Measurements from ENCODE around the gene ODR4. TPM values are rescaled to one million over a fixed set of nuclear protein-coding genes. Genes with fewer than 3 reads are reported as not detected.

ODR4 gene
- total and polyA plus RNA-seq, 4 donors = 10.3 to 29.3 (median 16.7) TPM

DNA sequence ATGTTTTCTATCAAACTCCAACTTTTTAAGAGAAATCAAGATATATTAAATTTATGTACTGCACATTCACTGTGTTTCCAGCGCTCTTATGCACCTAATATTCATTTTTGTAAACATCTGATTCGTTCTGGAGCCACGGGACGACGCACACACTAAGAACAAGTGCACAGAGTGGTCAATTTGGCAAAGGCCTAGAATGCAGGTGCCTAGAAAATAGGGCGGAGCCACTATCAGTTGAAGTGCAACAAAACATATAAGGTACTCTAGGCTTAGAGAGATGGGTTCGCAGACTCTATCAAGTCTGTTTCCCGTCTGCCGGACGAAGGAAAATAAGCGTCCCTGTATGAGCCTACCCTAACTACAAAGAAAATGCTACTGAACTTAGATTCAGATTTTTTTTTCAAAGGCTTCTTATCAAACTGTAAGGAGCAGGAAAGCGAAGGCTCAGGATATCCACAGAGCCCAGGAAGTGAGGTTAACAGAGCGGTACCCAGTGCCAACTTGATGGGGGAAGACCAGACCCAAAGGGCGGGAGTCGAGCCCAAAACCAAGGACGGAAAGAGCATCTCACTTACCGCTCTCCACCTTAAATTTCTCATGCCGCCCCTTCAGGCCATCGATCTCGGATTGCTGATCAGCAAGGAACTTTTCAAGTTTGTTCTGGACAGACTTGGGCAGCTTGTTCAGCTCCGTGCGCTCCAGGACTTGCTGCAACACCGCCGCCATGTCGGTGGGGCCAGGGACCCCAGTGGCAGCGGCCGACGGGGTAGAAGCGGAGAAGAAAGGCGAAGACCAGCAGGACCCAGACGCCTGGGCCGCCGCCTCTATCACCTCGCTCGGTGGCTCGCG, 1.1 kb upstream of the ODR4 start:
- Histone ChIP-seq H3K9me3 (ENCODE audit: control insufficient read depth in 4 of 4, insufficient read depth in 3 of 4, low read length in 3 of 4) (no peaks in the 10 kb centered on the region), H3K4me1 (ENCODE audit: control insufficient read depth in 5 of 5, insufficient read depth in 5 of 5, low read length in 5 of 5) (peaks cover 0 to 25% (median 5%) of the 10 kb centered on the region in 5 donors), H3K9ac (ENCODE audit: insufficient read depth in 1 of 2, low read length in 2 of 2) (peak overlapping the region; percentile 83 to 95), H3K27me3 (ENCODE audit: control insufficient read depth in 3 of 3, insufficient read depth in 3 of 3, low read length in 2 of 3) (no peaks in the 10 kb centered on the region), H3K36me3 (ENCODE audit: control insufficient read depth in 4 of 4, insufficient read depth in 4 of 4, low read length in 4 of 4) (peaks cover 0 to 11% (median 5%) of the 10 kb centered on the region in 4 donors), H3K4me3 (peak overlapping the region; percentile 76), H3K27ac (ENCODE audit: low read depth in 1 of 2, low read length in 1 of 2) (peak overlapping the region; percentile 87 to 97)
- TF ChIP-seq, protein P1, sequence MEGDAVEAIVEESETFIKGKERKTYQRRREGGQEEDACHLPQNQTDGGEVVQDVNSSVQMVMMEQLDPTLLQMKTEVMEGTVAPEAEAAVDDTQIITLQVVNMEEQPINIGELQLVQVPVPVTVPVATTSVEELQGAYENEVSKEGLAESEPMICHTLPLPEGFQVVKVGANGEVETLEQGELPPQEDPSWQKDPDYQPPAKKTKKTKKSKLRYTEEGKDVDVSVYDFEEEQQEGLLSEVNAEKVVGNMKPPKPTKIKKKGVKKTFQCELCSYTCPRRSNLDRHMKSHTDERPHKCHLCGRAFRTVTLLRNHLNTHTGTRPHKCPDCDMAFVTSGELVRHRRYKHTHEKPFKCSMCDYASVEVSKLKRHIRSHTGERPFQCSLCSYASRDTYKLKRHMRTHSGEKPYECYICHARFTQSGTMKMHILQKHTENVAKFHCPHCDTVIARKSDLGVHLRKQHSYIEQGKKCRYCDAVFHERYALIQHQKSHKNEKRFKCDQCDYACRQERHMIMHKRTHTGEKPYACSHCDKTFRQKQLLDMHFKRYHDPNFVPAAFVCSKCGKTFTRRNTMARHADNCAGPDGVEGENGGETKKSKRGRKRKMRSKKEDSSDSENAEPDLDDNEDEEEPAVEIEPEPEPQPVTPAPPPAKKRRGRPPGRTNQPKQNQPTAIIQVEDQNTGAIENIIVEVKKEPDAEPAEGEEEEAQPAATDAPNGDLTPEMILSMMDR (IDR thresholded peaks at IDR 0.05; ENCODE audit: control extremely low read depth, extremely low read depth) = no peak
- WGBS, 2 donors = 0% methylated on average over 33 to 37 of the region's 37 CpGs
- ATAC-seq (ENCODE audit: insufficient read depth, low FRiP score) (no peak), DNase-seq (peak in 1 of 3 donors; percentile 64)

DNA sequence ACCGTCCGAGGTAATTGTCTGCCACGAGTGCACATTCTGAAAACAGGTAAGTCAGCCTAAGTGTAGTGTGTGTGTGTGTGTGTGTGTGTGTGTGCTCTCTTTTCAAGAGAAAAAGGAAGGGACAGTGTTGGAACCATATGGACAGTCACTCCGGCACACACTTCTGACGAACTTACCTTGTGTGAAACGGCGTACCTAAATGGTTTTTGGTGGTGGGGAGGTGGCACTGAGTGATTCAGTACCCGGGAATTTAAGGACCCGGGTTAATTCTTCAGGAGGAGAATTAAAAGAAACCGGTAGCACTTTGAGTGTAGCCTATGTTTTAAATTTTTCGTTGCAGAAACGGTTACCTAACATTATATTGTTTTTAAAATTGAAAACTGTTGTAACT, 286 bp downstream of the ODR4 start:
- no peaks in the 10 kb centered on the region for H3K9me3 ChIP-seq (ENCODE audit: control insufficient read depth in 4 of 4, insufficient read depth in 3 of 4, low read length in 3 of 4)
- peak overlapping the region; percentile 96 to 98 for H3K9ac ChIP-seq (ENCODE audit: insufficient read depth in 1 of 2, low read length in 2 of 2)
- peak overlapping the region; percentile 93 to 97 for H3K27ac ChIP-seq (ENCODE audit: low read depth in 1 of 2, low read length in 1 of 2)
- DNase-seq = no peak
- no peaks in the 10 kb centered on the region for H3K27me3 ChIP-seq (ENCODE audit: control insufficient read depth in 3 of 3, insufficient read depth in 3 of 3, low read length in 2 of 3)
- WGBS, 2 donors = 0 to 1% methylated on average over 12 of the region's 12 CpGs
- TF ChIP-seq, protein P1 (IDR thresholded peaks at IDR 0.05; ENCODE audit: control extremely low read depth, extremely low read depth) = no peak
- peaks cover 0 to 25% (median 5%) of the 10 kb centered on the region in 5 donors for H3K4me1 ChIP-seq (ENCODE audit: control insufficient read depth in 5 of 5, insufficient read depth in 5 of 5, low read length in 5 of 5)
- peak; percentile 2 for ATAC-seq (ENCODE audit: insufficient read depth, low FRiP score)
- peak overlapping the region; percentile 47 for H3K4me3 ChIP-seq
- peaks cover 1 to 8% (median 5%) of the 10 kb centered on the region in 4 donors for H3K36me3 ChIP-seq (ENCODE audit: control insufficient read depth in 4 of 4, insufficient read depth in 4 of 4, low read length in 4 of 4)

DNA sequence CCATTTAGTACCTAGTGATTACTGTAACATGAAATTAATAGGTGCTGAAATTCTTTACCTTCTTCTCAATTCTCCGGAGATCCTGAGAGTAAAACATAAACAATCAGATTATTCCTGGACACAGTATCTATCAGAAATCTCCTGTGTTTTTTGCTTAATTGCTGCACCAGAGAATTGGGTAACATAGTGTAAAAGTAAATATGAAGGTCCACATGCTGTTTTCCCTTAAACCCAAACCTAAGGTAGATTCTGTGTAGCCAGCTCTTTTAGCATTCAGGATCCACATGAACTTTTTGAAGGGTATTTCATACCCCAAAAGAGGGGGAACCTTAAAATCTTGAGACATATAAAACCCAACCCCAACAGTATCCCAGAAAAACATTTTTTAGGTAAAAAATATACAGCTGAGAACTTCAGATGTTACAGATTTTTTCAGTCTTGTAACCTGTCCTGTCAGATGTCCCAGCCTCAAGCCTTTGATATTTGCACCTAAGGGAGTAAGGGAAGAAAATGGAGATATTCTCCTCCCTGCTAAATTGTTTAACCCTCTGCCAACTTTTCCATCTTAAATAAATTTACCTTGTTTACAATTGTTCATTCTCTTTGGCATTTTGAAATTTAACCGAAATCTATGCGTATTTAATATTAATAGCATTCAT, 11.2 kb downstream of the ODR4 start:
- ATAC-seq (ENCODE audit: insufficient read depth, low FRiP score) = no peak
- WGBS, 2 donors = 90 to 97% methylated on average over 3 of the region's 3 CpGs
- Histone ChIP-seq H3K9me3 (ENCODE audit: control insufficient read depth in 4 of 4, insufficient read depth in 3 of 4, low read length in 3 of 4) (no peaks in the 10 kb centered on the region), H3K4me1 (ENCODE audit: control insufficient read depth in 5 of 5, insufficient read depth in 5 of 5, low read length in 5 of 5) (no peaks in the 10 kb centered on the region), H3K4me3 (no peak overlapping the region), H3K27me3 (ENCODE audit: control insufficient read depth in 3 of 3, insufficient read depth in 3 of 3, low read length in 2 of 3) (no peaks in the 10 kb centered on the region), H3K36me3 (ENCODE audit: control insufficient read depth in 4 of 4, insufficient read depth in 4 of 4, low read length in 4 of 4) (peaks cover 5 to 28% (median 14%) of the 10 kb centered on the region in 4 donors), H3K27ac (ENCODE audit: low read depth in 1 of 2, low read length in 1 of 2) (no peak overlapping the region), H3K9ac (ENCODE audit: insufficient read depth in 1 of 2, low read length in 2 of 2) (no peak overlapping the region)
- TF ChIP-seq, protein P1 (IDR thresholded peaks at IDR 0.05; ENCODE audit: control extremely low read depth, extremely low read depth) = no peak
- DNase-seq = no peak

Measured in lung (tissue), 12 donors.